A375 (cell line): Measurements from ENCODE around the gene GUF1. TPM values are rescaled to one million over a fixed set of nuclear protein-coding genes. Genes with fewer than 3 reads are reported as not detected.

Experiments
- total RNA-seq: library from RNA; depleted of rRNA; stranded (reverse); fragments of >200 nt; shearing (Covaris generic); gene quantifications from 2 replicates; pipeline ENCODE4 v1.2.3, GENCODE V29; 2014; rRNA removed

GUF1 gene, protein sequence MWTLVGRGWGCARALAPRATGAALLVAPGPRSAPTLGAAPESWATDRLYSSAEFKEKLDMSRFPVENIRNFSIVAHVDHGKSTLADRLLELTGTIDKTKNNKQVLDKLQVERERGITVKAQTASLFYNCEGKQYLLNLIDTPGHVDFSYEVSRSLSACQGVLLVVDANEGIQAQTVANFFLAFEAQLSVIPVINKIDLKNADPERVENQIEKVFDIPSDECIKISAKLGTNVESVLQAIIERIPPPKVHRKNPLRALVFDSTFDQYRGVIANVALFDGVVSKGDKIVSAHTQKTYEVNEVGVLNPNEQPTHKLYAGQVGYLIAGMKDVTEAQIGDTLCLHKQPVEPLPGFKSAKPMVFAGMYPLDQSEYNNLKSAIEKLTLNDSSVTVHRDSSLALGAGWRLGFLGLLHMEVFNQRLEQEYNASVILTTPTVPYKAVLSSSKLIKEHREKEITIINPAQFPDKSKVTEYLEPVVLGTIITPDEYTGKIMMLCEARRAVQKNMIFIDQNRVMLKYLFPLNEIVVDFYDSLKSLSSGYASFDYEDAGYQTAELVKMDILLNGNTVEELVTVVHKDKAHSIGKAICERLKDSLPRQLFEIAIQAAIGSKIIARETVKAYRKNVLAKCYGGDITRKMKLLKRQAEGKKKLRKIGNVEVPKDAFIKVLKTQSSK
- 23.2 and 27.0 TPM in 2 replicates for total RNA-seq

GRCh38 chr4:44678094-44679041 is at the start of gene GUF1:
TSS of gene GUF1 (plus strand) at chr4:44678420. CDS start at chr4:44678623, 203 bp downstream.

DNA sequence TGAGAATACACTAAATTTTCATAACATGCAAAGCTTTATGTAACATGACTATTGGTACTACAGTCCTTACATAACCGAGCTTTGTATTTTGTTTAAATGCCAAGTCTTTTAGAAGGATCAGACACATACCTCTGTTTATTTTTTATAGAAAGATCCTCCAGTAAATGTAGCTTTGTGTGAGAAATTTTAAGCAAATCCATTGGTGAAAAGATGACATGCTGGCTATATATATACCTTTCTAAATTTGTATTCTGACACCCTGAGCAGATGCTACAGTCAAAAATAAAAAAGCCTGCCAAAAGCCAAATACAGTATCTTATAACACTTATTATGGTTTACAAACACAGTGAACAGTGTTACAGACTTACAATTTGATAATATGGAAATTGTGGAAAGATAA is 26.8 kb upstream of the GUF1 start, which contains the start of gene YIPF7:
Gene YIPF7 (minus strand): TSS at position 201 of the 400 bp plus-strand sequence. CDS start 1,525 bp downstream, outside the sequence.

DNA sequence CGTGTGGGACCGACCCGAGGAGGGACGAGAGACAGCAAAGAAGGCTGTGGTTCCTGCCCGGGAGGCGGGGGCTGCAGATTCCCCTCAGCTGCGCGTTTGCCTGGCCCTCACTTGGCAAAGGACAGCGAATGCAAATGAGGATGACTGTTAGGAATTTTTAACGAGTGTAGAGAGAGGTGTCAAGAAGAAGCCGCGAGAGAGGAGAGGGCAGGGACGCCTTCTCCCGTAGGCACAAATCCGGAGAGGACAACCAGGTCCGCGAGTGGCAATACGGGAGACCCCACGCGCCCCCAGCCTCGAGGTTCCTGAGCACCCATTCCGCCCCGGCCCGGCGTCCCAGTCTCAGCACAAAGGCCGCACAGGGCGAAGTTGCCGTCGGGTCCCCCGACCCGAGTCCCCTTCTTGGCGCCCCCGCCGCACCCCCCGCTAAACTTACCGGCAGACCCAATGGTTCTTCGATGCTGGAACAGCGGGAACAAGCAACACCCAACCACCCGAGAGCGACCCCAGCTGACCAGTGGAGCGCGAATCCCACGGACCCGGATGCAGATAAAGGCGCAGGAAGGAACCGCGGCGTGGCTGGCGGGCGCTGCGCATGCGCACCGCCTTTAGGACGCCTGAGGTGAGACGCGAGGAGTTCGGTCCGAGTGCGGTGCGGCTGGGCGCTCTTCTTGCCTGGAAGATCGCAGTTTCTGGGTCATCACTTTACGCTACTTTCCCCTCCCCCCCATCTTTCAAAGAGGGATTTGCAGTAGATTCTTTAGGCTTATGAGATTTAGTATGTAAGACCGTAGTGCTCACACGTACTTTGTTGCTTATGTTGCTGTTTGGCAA is 48.0 kb downstream of the GUF1 start, which contains the start of gene GNPDA2:
Gene GNPDA2 (minus strand): TSS at position 519 of the 834 bp plus-strand sequence. CDS start 4,349 bp downstream, outside the sequence.

Other genes with a start within 250 kb of the GUF1 start
- 0.30 and 0.58 TPM in 2 replicates for gene KCTD8, start 229.6 kb upstream of the GUF1 start, total RNA-seq
- not detected in 2 replicates for gene YIPF7, start 26.8 kb upstream of the GUF1 start, total RNA-seq
- 21.1 and 21.6 TPM in 2 replicates for gene GNPDA2, start 48.1 kb downstream of the GUF1 start, total RNA-seq